Measurements from ENCODE around the gene SAPCD2.

DNA sequence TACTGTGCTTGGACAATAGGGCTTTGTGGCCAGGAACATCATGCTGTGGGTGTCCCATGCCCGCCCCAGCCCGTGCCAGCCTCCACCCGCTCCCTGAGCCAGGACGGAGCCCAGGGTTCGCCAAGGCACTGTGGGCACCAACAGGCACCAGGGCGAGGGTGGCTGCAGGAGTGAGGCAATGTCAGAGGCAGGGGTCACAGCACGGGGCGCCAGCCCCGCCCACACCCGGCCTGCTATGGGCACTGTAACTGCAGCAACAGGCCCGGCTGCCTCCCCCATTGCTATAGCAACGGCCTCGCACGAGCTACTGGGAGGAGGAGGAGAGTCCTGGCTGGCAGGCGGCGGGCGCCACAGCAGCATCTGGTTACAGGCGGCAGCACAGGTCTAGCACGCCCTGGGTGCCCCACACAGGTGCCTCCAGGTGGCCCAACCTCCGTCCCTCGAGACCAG is 44.8 kb downstream of the SAPCD2 start:
- TF ChIP-seq HDGF (IDR thresholded peaks at IDR 0.05; ENCODE audit: borderline replicate concordance) (no peak), CTBP1 (IDR thresholded peaks at IDR 0.05; ENCODE audit: borderline replicate concordance) (no peak), SP1 (IDR thresholded peaks at IDR 0.05) (no peak), FOXK2 (IDR thresholded peaks at IDR 0.05) (no peak), SUZ12 (IDR thresholded peaks at IDR 0.05) (no peak), TARDBP (IDR thresholded peaks at IDR 0.05) (no peak), NFRKB (IDR thresholded peaks at IDR 0.05) (no peak), ARNT (IDR thresholded peaks at IDR 0.05) (no peak), FOXM1 (IDR thresholded peaks at IDR 0.05; ENCODE audit: borderline replicate concordance) (no peak), ZNF384 (IDR thresholded peaks at IDR 0.05) (no peak), ELF4 (IDR thresholded peaks at IDR 0.05) (no peak), BHLHE40 (IDR thresholded peaks at IDR 0.05; ENCODE audit: borderline replicate concordance) (no peak)
